Activated B cell treated with CpG ODN at 0.5 μM for 24 hours (primary cell): ENCODE results near the gene PPP6R3. TPM values are rescaled to one million over a fixed set of nuclear protein-coding genes. Genes with fewer than 3 reads are reported as not detected.
"Not testable (repeated sequence)": the region's sequence is repeated elsewhere in the genome, so short reads cannot be mapped to it uniquely, and the experiment has no call there.

Experiments used
- ATAC-seq: fragments of 200-7000 bp; cut with Tn5 transposase; one replicate; pipeline ENCODE4 v1.10.0; 2021; ENCODE audit warnings: low read depth, mild to moderate bottlenecking, moderate library complexity
- CTCF ChIA-PET: fragments of 350-600 bp; sonication (Branson Sonifier 250); formaldehyde crosslinking; loops from one replicate; lab custom pipeline; 2021; ENCODE audit warnings: antibody characterized with exemption; lab: Charles Lee
- POLR2A ChIA-PET: fragments of 350-600 bp; sonication (Branson Sonifier 250); formaldehyde crosslinking; loops from one replicate; lab custom pipeline; 2021; ENCODE audit warnings: antibody characterized with exemption; lab: Charles Lee
- DNase-seq: peaks from one replicate; pipeline ENCODE4 v3.0.0; 2022
- H3K27ac Mint-ChIP-seq: one replicate; pipeline ENCODE4 v1.8.0; 2020; ENCODE audit warnings: mixed read lengths
- H3K27me3 Mint-ChIP-seq: one replicate; pipeline ENCODE4 v1.8.0; 2021; ENCODE audit warnings: mixed read lengths
- H3K36me3 Mint-ChIP-seq: one replicate; pipeline ENCODE4 v1.8.0; 2021; ENCODE audit warnings: low read depth, mixed read lengths
- H3K4me1 Mint-ChIP-seq: one replicate; pipeline ENCODE4 v1.8.0; 2021; ENCODE audit warnings: mixed read lengths
- H3K4me3 Mint-ChIP-seq: one replicate; pipeline ENCODE4 v1.8.0; 2020; ENCODE audit warnings: mild to moderate bottlenecking, mixed read lengths
- H3K9me3 Mint-ChIP-seq: one replicate; pipeline ENCODE4 v1.8.0; 2020; ENCODE audit warnings: mixed read lengths
- intact Hi-C: fragments of 100-400 bp; cut with micrococcal nuclease; formaldehyde crosslinking; loops from one replicate; pipeline ENCODE4 v1.15.1; 2024
- total RNA-seq: library from RNA; stranded (reverse); gene quantifications from 2 replicates; pipeline ENCODE4 v1.2.3, GENCODE V29; 2022
- TF ChIP-seq, protein P1 (sequence below): fragments of 200-600 bp; IDR thresholded peaks from one replicate; pipeline ENCODE4 v1.8.0; 2022; ENCODE audit warnings: antibody characterized with exemption, mild to moderate bottlenecking

PPP6R3 gene
- total RNA-seq, 1 donor from 2014 or later, result 147 TPM

GRCh38 chr11:68445531-68446035 is 15.0 kb upstream of the PPP6R3 start:
- POLR2A ChIA-PET, result no interaction called here
- Mint-ChIP-seq H3K27ac (no peak overlapping the region), H3K9me3 (no peaks in the 10 kb centered on the region), H3K4me1 (peaks cover 29% of the 10 kb centered on the region), H3K36me3 (no peaks in the 10 kb centered on the region), H3K4me3 (no peak overlapping the region), H3K27me3 (no peaks in the 10 kb centered on the region)
- CTCF ChIA-PET, result no interaction called here
- intact Hi-C loops, result loop anchor here (5.0 kb wide), 1 partner anchor 133 kb away; the partner anchor contains the start of gene LRP5
- ATAC-seq (no peak), DNase-seq (no peak)
- TF ChIP-seq, protein P1, sequence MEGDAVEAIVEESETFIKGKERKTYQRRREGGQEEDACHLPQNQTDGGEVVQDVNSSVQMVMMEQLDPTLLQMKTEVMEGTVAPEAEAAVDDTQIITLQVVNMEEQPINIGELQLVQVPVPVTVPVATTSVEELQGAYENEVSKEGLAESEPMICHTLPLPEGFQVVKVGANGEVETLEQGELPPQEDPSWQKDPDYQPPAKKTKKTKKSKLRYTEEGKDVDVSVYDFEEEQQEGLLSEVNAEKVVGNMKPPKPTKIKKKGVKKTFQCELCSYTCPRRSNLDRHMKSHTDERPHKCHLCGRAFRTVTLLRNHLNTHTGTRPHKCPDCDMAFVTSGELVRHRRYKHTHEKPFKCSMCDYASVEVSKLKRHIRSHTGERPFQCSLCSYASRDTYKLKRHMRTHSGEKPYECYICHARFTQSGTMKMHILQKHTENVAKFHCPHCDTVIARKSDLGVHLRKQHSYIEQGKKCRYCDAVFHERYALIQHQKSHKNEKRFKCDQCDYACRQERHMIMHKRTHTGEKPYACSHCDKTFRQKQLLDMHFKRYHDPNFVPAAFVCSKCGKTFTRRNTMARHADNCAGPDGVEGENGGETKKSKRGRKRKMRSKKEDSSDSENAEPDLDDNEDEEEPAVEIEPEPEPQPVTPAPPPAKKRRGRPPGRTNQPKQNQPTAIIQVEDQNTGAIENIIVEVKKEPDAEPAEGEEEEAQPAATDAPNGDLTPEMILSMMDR, result no peak

GRCh38 chr11:68446046-68446725 is 14.4 kb upstream of the PPP6R3 start:
- Mint-ChIP-seq H3K27me3 (no peaks in the 10 kb centered on the region), H3K36me3 (no peaks in the 10 kb centered on the region), H3K4me1 (peaks cover 23% of the 10 kb centered on the region), H3K9me3 (no peaks in the 10 kb centered on the region), H3K27ac (no peak overlapping the region), H3K4me3 (no peak overlapping the region)
- ChIA-PET POLR2A (interaction anchor here (0.6 kb wide), 1 partner anchor 396 kb away, joined by 8 read pairs; no protein-coding TSS in a partner anchor), CTCF (interaction anchor here (0.8 kb wide), 1 partner anchor 189 kb away, joined by 5 read pairs; no protein-coding TSS in a partner anchor)
- DNase-seq, result no peak
- ATAC-seq, result no peak
- intact Hi-C loops, result loop anchor here (5.0 kb wide), 1 partner anchor 134 kb away; the partner anchor contains the start of gene LRP5
- TF ChIP-seq, protein P1, result no peak

DNA sequence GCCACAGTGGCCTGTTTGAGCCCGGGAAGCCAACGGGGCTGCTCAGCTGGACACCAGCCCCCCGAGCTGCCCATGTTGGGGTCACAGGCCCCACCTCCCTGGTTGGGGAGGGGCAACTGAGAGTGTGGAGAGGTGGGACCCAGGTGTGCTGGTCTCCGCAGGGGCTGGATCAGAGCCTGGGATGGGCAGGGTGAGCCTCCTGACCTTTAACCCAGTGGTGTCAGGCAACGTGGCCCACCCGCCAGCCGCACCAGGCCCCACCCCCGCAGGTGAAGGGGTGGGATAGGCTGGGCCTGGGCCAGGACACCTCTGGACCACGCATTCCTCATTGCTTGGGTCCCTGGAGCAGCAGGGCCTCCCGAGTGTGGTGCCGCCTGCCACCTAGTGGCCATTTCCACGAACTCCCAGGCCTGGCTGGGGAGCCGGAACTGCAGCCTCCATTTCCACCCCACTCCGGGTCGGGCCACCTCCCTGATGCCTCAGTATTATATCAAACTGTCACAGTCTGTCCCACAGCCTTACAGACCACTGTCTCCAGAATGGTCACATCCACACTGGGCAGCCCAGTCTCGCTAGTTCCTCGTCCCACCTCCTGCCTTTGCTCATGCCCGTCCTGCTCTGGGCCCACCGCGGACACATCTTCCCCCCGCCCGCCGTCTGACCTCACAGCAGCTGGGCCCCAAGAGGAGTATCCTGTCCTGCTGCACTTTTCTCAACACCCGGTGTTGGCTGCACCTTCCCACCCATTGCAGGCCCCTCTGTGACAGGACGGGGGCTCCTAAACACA is 13.3 kb upstream of the PPP6R3 start:
- POLR2A ChIA-PET, result interaction anchor here (0.6 kb wide), 1 partner anchor 395 kb away, joined by 8 read pairs; no protein-coding TSS in a partner anchor
- H3K4me1 Mint-ChIP-seq, result peaks cover 13% of the 10 kb centered on the region
- H3K9me3 Mint-ChIP-seq, result no peaks in the 10 kb centered on the region
- no peaks in the 10 kb centered on the region for H3K36me3 Mint-ChIP-seq
- no peak overlapping the region for H3K4me3 Mint-ChIP-seq
- ATAC-seq, result peak; percentile 99
- peak; percentile 74 for DNase-seq
- CTCF ChIA-PET, result interaction anchor here (0.8 kb wide), 1 partner anchor 190 kb away, joined by 5 read pairs; no protein-coding TSS in a partner anchor
- intact Hi-C loops, result loop anchor here (1.0 to 5.0 kb wide), 5 partner anchors 135 to 438 kb away; partner anchors contain the start of gene LRP5
- TF ChIP-seq, protein P1, result peak; percentile 97
- H3K27me3 Mint-ChIP-seq, result no peaks in the 10 kb centered on the region
- H3K27ac Mint-ChIP-seq, result no peak overlapping the region

DNA sequence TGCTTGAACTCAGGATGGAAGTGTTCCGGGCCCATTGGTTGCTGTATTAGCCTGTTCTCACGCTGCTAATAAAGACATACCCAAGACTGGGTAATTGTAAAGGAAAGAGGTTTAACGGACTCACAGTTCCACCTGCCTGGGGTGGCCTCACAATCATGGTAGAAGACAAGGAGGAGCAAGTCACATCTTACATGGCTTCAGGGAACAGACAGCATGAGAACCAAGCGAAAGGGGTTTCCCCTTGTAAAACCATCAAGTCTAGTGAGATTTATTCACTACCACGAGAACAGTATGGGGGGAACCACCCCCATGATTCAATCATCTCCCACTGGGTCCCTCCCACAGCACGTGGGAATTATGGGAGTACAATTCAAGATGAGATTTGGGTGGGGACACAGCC is 12.6 kb upstream of the PPP6R3 start:
- ATAC-seq, CTCF ChIA-PET, H3K4me3 Mint-ChIP-seq, H3K9me3 Mint-ChIP-seq, H3K36me3 Mint-ChIP-seq, DNase-seq, H3K27me3 Mint-ChIP-seq, H3K27ac Mint-ChIP-seq, H3K4me1 Mint-ChIP-seq: not testable (repeated sequence)
- POLR2A ChIA-PET, result interaction anchor here (0.6 kb wide), 1 partner anchor 72 kb away, joined by 7 read pairs; no protein-coding TSS in a partner anchor
- intact Hi-C loops, result loop anchor here (1.0 to 5.0 kb wide), 5 partner anchors 136 to 439 kb away; partner anchors contain the start of gene LRP5

- Mint-ChIP-seq H3K27ac (no peak overlapping the region), H3K4me3 (no peak overlapping the region), H3K9me3 (no peaks in the 10 kb centered on the region), H3K36me3 (no peaks in the 10 kb centered on the region), H3K27me3 (no peaks in the 10 kb centered on the region), H3K4me1 (peaks cover 6% of the 10 kb centered on the region)
- TF ChIP-seq, protein P1, result no peak
- ATAC-seq (no peak), DNase-seq (no peak)
- ChIA-PET POLR2A (interaction anchor here (0.6 kb wide), 1 partner anchor 72 kb away, joined by 7 read pairs; no protein-coding TSS in a partner anchor), CTCF (interaction anchor here (1.0 kb wide), 1 partner anchor 152 kb away, joined by 3 read pairs; no protein-coding TSS in a partner anchor)
- intact Hi-C loops, result loop anchor here (5.0 kb wide), 1 partner anchor 136 kb away; the partner anchor contains the start of gene LRP5
Observed at GRCh38 chr11:68448604-68449011, 11.9 kb upstream of the PPP6R3 start.
